ENCODE measurements around the gene RPE. TPM values are rescaled to one million over a fixed set of nuclear protein-coding genes. Genes with fewer than 3 reads are reported as not detected.

RPE gene
- total RNA-seq, 1 experiment from 2014 or later = 67.6 TPM

DNA sequence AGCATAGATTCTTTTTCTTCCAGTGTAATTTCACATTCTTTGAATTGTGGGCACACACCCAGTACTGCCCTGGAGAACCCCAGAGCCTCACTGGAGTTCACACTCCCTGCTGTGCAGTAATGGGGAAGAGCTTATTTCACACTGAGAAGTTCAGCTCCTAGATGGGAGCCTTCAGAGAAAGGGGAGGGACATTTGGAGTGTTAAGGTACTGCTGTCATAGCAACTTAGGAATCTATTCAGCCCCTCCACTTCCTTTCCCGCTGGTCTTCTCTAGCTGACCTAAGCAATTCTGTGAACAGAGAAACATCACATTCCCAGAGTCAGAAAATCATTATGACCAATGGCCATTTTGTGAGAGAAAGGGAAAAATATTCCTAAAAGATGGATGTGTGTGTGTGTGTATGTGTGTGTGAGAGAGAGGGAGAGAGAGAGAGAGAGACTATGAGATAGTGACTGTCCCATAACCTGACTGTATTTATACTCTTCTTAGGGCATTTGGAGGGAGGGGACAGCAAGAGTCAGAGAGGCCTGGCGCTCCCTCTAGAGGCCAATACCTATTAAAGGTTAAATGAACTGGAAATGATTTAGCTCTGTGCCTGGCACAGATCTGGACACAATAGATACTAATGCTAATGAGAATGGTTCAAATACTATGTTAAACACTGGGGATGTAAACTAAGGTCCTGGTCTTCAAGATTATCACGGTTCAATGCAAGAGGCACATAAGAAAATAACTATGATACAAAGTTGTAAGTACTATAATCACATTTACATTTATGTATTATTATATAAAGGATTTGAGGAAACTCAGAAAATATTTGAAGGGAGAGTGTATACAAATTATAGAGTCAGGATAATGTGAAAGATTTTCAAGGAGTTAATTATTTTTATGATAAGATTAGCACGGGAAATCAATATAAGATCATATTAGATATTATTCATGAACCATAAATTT is 41.5 kb upstream of the RPE start (continued):
- 0 out of 2 replicates have a peak, but pooled peaks have one; percentile 26 for TF ChIP-seq CBX3 (IDR thresholded peaks at IDR 0.05; ENCODE audit: low read depth)

DNA sequence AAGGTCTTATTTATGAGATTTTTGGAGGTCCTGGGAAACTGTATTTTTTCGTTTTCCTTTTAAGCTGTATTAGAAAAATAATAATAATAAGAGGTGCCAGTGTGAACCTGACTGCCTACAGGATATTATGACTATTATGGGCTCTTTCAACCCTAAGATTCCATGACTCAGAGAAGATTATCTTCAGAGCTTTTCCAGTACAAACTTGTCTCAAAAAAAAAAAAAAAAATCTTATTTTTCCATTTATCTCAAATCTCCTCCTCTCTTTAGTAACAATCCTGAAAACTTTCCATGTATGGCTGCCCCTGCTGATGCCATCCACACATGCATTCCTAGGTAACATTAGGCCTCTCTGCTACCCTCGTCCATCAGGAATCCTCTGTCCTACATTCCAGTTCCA is 36.7 kb upstream of the RPE start:
- TF ChIP-seq, protein P1, sequence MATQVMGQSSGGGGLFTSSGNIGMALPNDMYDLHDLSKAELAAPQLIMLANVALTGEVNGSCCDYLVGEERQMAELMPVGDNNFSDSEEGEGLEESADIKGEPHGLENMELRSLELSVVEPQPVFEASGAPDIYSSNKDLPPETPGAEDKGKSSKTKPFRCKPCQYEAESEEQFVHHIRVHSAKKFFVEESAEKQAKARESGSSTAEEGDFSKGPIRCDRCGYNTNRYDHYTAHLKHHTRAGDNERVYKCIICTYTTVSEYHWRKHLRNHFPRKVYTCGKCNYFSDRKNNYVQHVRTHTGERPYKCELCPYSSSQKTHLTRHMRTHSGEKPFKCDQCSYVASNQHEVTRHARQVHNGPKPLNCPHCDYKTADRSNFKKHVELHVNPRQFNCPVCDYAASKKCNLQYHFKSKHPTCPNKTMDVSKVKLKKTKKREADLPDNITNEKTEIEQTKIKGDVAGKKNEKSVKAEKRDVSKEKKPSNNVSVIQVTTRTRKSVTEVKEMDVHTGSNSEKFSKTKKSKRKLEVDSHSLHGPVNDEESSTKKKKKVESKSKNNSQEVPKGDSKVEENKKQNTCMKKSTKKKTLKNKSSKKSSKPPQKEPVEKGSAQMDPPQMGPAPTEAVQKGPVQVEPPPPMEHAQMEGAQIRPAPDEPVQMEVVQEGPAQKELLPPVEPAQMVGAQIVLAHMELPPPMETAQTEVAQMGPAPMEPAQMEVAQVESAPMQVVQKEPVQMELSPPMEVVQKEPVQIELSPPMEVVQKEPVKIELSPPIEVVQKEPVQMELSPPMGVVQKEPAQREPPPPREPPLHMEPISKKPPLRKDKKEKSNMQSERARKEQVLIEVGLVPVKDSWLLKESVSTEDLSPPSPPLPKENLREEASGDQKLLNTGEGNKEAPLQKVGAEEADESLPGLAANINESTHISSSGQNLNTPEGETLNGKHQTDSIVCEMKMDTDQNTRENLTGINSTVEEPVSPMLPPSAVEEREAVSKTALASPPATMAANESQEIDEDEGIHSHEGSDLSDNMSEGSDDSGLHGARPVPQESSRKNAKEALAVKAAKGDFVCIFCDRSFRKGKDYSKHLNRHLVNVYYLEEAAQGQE (IDR thresholded peaks at IDR 0.05; ENCODE audit: low read depth) = no peak
- TF ChIP-seq ZFX (IDR thresholded peaks at IDR 0.05) (no peak), POLR2A (IDR thresholded peaks at IDR 0.05; ENCODE audit: borderline replicate concordance, extremely low read depth, insufficient read depth, insufficient read length) (no peak), YY1 (IDR thresholded peaks at IDR 0.05; ENCODE audit: extremely low read depth, insufficient replicate concordance, low read depth, low read length) (no peak), POLR2AphosphoS5 (IDR thresholded peaks at IDR 0.05; ENCODE audit: low read depth, low read length) (no peak)
- TF ChIP-seq, protein P2, sequence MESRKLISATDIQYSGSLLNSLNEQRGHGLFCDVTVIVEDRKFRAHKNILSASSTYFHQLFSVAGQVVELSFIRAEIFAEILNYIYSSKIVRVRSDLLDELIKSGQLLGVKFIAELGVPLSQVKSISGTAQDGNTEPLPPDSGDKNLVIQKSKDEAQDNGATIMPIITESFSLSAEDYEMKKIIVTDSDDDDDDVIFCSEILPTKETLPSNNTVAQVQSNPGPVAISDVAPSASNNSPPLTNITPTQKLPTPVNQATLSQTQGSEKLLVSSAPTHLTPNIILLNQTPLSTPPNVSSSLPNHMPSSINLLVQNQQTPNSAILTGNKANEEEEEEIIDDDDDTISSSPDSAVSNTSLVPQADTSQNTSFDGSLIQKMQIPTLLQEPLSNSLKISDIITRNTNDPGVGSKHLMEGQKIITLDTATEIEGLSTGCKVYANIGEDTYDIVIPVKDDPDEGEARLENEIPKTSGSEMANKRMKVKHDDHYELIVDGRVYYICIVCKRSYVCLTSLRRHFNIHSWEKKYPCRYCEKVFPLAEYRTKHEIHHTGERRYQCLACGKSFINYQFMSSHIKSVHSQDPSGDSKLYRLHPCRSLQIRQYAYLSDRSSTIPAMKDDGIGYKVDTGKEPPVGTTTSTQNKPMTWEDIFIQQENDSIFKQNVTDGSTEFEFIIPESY (IDR thresholded peaks at IDR 0.05; ENCODE audit: extremely low read depth, insufficient replicate concordance, low read length) = no peak
- TF ChIP-seq, protein P3, sequence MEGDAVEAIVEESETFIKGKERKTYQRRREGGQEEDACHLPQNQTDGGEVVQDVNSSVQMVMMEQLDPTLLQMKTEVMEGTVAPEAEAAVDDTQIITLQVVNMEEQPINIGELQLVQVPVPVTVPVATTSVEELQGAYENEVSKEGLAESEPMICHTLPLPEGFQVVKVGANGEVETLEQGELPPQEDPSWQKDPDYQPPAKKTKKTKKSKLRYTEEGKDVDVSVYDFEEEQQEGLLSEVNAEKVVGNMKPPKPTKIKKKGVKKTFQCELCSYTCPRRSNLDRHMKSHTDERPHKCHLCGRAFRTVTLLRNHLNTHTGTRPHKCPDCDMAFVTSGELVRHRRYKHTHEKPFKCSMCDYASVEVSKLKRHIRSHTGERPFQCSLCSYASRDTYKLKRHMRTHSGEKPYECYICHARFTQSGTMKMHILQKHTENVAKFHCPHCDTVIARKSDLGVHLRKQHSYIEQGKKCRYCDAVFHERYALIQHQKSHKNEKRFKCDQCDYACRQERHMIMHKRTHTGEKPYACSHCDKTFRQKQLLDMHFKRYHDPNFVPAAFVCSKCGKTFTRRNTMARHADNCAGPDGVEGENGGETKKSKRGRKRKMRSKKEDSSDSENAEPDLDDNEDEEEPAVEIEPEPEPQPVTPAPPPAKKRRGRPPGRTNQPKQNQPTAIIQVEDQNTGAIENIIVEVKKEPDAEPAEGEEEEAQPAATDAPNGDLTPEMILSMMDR (IDR thresholded peaks at IDR 0.05 in 2 of 3, conservative IDR thresholded peaks at IDR 0.05 in 1 of 3; ENCODE audit: borderline replicate concordance in 1 of 3, insufficient read depth in 1 of 3, low read depth in 2 of 3, low read length in 2 of 3) = no peak
- TF ChIP-seq, protein P4, sequence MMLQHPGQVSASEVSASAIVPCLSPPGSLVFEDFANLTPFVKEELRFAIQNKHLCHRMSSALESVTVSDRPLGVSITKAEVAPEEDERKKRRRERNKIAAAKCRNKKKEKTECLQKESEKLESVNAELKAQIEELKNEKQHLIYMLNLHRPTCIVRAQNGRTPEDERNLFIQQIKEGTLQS (IDR thresholded peaks at IDR 0.05) = no peak
- Histone ChIP-seq H3K9me2 (ENCODE audit: insufficient read depth) (no peaks in the 10 kb centered on the region), H3K27ac (ENCODE audit: low read depth, low read length) (no peak overlapping the region), H2AFZ (ENCODE audit: low read depth, low read length, poor library complexity, severe bottlenecking) (no peak overlapping the region), H3K36me3 (ENCODE audit: control insufficient read depth in 1 of 2, insufficient read depth in 2 of 2, low read length in 2 of 2) (no peaks in the 10 kb centered on the region), H3K27me3 (ENCODE audit: insufficient read depth, low read length) (no peaks in the 10 kb centered on the region), H3K4me2 (ENCODE audit: low read length) (no peak overlapping the region), H3K9me3 (ENCODE audit: control insufficient read depth in 1 of 2, insufficient read depth in 1 of 2, low read depth in 1 of 2, low read length in 2 of 2) (no peaks in the 10 kb centered on the region), H3K4me1 (ENCODE audit: control insufficient read depth in 1 of 2, insufficient read depth in 2 of 2, low read length in 2 of 2) (peaks cover 0 to 3% of the 10 kb centered on the region in 2 experiments; a peak in 2 of 4 replicates), H4K20me1 (ENCODE audit: insufficient read depth) (no peaks in the 10 kb centered on the region), H3K4me3 (replicated peaks in 1 of 2; ENCODE audit: low read depth in 1 of 2, low read length in 2 of 2) (no peak overlapping the region), H3K79me2 (ENCODE audit: insufficient read depth, low read length) (no peaks in the 10 kb centered on the region), H3K9ac (ENCODE audit: low read length) (no peak overlapping the region)
- no peak for DNase-seq (ENCODE audit: low read depth, low spot score)
- ChIA-PET POLR2A (no interaction called here), CTCF (no interaction called here), RAD21 (ENCODE audit: low non-redundant PET in 1 of 2, low total read pairs in 2 of 2, uncharacterized antibody in 2 of 2, unreplicated experiment in 2 of 2) (no interaction called here)
- no TSS peak for BruUV-seq (replicated peaks)
- intact Hi-C loops (cut with micrococcal nuclease) = loop anchor here (10.0 kb wide), 1 partner anchor 1571 kb away; no protein-coding TSS in a partner anchor
- no peak for ATAC-seq

Measured in HCT116 (cell line).